ENCODE data around the gene TK2.
"Not testable (repeated sequence)": the region's sequence is repeated elsewhere in the genome, so short reads cannot be mapped to it uniquely, and the experiment has no call there.

Gene TK2

DNA sequence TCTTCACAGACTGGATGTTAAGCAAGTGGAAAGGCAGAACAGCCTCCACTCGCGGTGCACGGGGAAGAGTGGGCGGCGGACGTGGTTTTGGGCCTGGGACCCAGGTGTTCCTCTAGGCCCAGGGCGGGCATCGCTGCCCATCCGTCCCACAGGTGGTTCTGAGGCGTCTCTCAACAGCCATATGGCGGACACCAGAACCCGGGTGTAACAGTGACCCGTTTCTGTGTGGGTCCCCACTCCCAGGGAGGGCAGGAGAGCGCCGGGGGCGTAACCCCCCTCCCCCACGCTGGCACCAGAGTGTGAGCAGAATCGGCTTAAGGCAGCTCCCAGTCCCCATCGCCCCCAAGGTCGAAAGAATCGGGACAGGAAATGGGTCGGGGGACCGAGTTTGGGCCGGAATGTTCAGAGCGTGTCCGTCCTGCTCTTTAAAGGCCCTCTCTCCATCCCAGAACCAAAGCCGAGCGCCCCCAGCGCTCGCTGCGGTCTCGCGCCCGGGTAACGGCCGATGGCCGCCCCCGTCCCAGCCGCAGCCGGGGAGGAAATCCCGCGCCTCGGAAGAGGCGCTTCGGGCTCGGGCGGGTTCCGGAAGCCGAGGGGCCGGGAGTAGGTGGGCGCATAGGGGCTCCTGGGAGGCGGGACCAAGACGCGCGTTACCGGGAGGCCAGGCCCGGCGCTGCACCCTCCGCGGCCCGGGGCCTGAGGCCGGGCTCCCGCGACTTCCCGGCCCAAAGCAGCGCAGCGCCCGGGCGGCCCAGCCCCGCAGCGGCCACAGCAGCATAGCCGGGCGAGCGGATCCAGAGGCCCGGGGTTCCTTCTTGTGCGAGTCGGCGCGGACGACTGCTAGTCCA is at the start of gene TK2:
Gene TK2, minus strand, starts transcription at position 839 of the 848 bp plus-strand sequence. Its CDS starts 61 bp downstream, at position 778.
- peak; percentile 73 for DNase-seq

DNA sequence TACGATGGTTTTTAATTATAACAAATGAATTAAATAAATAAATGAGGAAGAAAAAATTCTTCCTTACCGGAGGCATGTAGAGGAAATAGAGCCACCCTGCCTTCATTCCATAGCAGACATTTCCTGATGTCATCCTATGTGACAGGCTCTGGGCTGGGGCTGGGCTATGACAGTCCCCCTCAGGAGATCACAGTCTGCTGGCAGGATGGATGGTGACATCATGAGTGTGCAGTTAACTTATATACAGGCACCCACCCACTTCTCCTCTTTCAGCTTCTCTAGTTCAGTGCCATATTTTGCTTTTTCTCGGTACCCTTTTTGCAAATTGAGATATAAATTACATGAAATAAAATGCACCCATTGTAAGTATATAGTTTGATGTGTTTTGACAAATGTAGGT is 48.2 kb upstream of the TK2 start:
- DNase-seq: no peak

DNA sequence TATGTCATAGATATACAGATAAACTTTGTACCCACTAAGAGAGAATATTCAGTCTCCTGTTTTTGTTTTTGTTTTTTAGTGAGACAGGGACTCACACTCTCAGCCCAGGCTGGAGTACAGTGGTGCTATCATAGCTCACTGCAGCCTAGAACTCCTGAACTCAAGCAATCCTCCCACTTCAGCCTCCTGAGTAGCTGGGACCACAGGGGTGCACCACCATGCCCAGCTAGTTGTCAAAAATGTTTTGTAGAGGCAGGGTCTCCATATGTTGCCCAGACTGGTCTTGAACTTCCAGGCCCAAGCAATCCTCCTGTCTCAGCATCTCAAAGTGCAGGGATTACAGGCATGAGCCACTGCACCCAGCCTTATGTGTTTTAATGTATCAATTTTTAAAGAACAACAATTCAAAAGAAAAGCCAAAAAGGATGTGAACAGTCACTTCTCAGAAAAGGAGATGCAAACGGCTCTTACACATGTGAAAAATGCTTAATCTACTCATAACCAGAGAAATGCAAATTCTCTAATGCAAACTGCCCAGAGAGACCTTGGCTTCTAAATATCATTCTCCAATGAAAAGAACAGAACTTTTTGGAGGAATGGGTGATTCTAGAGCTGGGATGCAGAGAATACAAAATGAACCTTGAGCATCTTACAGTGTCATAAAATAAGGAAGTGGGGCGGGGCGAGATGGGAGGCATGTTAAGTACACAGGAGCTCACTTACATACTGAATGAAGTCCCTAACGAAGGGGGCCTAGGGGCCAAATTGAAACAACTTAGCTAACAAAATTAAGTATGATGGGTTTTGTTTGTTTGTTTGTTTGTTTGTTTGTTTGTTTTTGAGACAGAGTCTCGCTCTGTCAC is 47.3 kb upstream of the TK2 start:
- no peak for DNase-seq

DNA sequence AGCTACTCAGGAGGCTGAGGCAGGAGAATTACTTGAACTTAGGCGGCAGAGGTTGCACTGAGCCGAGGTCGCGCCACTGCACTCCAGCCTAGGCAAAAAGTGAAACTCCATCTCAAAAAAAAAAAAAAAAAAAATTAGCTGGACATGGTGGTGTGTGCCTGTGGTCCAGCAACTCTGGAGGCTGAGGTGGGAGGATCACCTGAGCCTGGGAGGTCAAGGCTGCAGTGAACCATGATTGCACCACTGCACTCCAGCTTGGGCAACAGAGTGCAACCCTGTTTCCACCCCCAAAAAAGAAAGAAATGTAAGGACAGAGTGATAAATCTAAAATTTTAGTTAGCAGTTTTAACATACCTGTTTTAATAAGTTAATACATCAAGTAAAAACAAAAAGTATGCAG is 46.6 kb upstream of the TK2 start:
- DNase-seq: not testable (repeated sequence)

DNA sequence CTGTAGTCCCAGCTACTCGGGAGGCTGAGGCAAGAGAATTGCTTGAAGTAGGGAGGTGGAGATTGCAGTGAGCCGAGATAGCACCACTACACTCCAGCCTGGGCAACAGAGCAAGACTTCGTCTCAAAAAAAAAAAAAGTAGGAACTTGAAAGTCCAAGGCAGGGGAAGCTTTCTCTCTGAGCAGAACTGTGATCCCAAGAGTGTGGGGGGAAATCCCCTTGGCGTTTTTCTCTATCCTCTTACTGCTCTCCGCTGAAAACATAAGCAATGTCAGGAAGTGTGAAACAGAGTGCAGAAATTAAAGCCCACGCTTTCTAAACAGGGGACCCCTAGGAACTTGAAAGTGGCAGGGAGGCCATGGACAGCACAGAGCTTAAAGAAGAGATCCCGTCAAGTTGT is 44.8 kb upstream of the TK2 start:
- DNase-seq: no peak

DNA sequence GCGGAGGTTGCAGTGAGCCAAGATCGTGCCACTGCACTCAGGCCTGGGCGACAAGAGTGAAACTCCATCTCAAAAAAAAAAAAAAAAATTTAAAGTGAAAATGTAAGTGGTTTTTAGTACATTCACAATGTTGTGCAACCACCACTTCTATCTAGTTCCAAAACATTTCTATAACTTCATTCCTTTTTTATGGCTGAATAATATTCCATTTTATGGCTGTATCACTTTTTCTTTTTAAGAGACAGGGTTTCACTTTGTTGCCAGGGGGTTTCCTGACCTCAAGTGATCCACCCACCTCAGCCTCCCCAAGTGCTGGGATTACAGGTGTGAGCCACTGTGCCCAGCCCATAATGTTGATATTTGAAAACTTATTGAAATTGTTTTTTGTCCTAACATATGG is 42.9 kb upstream of the TK2 start:
- DNase-seq: no peak

DNA sequence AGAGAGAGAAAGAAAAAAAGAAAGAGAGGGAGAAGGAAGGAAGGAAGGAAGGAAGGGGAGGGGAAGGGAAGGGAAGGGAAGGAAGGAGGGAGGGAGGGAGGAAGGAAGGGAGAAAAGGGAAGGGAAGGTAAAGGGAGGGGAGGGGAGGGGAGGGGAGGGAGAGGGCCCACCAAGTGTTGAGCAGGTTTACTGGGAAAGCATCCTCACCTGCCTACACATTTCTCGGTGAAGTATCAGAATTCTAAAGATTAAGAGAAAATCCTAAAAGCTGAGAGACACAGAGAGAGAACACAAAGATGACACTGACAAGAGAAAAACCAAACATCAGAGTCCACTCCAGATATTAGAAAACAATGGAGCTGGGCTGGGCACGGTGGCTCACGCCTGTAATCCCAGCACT is 42.3 kb upstream of the TK2 start:
- no peak for DNase-seq

DNA sequence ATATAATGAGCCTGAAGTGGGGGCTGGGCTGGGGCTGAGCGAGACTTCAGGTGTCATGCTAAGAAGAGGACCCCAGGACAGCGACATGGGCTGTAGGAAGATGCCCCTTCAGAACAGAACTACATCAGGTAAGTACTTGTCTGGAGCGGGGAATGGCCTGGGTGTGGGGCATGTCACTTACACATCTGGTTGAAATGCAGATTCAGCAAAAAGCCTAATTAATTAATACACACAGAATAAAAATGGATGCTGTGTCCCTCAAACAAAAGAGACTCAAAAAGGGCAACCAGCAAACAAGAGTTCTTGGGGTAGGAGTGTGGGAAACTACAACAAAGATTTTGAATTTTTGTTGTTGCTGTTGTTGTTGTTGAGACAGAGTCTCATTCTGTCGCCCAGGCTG is 41.1 kb upstream of the TK2 start:
- no peak for DNase-seq

DNA sequence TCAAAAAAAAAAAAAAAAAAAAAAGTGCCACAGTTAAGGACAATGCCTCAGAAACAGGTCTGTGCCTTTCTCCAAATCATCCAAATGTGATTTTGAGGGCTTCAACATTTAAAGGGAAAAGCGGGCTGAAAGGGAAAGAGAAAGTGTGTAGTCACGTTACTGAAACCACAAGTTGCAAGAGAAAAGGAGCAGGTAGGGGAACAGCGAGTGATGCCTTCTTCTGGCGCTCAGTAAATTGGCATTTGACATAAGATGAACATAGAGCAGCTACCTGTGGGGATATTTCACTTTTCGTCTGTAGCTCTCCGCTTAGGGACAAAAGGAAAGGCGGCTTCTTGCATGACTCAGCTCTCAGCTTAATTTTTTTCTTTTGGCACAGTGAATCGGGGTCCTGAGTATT is 40.4 kb upstream of the TK2 start:
- DNase-seq: no peak

DNA sequence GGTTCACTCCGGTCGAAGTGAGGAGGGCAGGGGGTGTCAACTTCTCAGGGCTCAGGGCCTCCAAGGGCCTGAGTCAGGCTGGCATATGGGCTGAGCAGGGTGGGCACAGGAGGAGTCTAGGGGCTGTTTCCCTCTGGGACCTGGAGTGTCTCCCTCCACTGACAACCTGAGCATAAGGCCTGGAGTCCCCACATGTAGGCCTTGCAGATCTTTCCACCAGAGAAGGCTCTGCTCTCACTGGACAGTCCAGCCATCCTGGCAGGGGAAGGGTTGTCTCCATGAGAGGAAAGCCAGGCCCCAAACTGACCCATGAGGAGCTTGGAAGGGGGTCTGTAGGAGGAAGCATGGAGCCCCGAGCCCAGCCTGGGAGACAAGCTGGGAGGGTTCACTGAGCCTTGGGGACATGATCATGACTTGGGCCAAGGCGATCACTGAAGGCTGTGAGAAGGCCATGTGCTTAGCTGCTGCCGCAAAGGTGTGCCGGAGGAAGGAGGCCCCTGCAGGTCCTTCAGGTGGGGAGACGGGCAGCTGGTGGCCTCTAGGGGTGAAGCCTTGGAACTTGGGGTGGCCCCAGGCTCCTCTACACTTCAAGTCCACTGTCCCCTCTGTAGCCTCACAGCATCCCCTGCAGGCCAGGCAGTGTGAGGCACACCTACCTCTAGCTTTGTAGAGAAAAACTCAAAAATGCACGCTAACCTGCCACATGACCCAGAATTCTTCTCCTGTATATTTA is 39.2 kb upstream of the TK2 start:
- DNase-seq: peak; percentile 27

DNA sequence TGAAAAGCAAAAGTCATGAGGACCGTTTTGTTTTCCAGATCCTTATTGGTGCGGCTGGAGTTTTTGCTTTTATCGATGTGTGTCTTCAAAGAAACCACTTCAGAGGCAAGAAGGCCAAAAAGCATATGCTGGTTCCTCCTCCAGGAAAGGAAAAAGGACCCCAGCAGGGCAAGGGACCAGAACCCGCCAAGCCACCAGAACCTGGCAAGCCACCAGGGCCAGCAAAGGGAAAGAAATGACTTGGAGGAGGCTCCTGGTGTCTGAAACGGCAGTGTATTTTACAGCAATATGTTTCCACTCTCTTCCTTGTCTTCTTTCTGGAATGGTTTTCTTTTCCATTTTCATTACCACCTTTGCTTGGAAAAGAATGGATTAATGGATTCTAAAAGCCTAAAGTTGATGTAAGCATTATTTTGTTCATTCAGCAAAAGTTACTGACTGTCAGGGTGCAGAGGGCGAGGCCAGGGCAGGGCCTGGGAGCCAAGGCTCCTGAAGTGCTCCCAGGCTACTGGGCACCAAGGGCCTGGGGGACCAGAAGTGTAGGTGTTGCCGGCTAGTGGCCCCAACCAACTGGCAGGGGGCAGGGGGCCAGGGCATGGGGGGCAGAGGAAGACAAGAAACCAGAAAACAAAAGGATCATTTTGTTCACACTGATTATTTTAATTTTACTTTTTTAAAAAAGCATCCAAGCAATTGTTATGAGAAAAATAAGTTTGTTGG is 38.1 kb upstream of the TK2 start:
- no peak for DNase-seq

DNA sequence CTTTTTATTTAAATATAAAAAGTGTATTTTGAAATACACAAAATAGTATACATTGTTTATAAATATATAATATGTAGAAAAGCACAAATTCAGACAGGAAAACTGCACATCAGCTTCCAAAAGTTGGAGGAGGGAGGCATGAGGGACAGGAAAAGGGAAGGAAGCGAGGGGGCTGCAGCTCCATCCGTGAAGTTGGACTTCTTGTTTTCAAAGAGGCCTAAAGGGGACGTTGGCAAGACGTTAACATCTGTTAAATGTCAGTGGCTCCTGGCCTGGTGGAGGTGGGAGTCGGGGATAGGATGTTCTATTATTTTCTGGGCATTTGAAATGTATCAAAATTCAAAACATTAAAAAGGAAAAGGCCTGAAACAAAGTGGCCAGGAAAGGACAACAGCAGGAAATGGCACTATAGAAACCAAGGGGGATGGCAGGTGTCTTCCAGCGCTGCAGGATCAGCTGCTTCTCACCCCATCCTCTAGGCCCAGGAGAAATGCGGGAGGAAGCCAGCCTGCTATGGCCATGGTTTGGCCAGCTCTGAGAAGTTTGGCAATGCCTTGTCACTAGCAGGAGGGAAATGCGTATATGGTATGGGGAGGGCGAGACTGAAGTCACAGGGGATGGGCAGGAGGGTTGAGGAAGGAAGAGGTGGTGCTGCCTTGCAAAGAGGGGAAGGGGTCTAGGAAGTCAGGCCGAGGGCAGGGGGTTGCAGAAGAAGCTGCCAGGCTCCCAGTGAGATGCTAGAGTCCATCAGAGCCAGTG is 35.7 kb upstream of the TK2 start:
- DNase-seq: no peak

DNA sequence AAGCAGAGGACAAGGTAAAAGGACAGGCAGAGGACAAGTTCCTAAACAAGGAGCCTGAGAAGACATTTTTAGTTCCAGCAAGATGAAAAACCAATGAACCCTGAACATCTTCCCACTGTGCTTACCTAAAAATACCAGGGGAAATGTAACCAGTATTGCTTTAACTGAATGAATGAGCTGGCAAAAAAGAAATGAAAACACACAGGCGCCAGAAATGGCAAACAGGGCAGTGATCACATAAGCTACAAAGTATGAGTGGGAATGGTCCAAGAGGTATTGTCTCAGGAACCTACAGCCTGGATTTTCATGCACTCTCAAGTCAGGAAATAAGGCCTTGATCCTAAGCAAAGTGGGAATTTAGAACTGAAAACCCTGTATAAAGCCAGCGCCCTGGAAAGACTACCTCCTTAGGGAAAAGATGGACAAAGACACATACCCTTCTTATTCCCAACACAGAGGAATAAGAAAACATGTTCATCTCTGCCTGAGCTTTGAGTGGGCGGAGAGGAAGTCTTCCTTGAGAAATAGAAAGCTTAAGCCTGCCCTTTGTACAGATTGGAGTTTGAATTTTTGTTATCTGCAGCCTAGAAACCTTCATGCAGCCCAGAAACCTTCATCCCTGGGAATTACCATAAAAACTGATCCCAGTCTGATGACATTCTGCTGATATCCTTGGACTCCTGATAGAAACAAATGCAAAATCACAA is 31.5 kb upstream of the TK2 start:
- no peak for DNase-seq

DNA sequence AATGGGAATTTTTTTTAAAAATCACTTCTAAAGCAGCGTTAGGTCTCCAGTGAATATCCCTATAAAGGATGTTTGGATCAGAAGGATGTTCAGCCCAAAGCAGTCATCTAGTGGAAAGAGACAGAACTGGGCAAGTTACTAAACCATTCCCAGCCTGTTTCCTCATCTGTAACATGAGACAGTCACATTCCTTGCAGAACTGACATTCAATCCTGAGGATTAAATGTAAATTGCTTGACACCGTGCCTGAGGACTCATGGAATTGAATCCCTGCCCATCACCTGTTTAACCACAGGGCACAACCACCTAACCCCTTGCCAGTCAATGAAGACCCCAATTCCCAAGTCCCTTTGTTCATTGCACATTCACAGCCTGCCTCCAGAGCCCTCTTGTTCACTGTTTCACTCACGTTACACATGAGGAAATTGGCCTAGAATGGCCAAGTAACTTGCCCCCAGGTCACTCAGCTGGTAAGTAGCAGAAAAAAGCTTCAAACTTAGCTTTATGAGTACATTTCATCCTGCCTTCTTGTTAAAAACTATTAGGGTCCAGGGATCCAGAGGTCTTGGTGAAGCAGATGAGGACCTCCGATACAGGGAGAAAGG is 30.8 kb upstream of the TK2 start:
- peak; percentile 10 for DNase-seq

DNA sequence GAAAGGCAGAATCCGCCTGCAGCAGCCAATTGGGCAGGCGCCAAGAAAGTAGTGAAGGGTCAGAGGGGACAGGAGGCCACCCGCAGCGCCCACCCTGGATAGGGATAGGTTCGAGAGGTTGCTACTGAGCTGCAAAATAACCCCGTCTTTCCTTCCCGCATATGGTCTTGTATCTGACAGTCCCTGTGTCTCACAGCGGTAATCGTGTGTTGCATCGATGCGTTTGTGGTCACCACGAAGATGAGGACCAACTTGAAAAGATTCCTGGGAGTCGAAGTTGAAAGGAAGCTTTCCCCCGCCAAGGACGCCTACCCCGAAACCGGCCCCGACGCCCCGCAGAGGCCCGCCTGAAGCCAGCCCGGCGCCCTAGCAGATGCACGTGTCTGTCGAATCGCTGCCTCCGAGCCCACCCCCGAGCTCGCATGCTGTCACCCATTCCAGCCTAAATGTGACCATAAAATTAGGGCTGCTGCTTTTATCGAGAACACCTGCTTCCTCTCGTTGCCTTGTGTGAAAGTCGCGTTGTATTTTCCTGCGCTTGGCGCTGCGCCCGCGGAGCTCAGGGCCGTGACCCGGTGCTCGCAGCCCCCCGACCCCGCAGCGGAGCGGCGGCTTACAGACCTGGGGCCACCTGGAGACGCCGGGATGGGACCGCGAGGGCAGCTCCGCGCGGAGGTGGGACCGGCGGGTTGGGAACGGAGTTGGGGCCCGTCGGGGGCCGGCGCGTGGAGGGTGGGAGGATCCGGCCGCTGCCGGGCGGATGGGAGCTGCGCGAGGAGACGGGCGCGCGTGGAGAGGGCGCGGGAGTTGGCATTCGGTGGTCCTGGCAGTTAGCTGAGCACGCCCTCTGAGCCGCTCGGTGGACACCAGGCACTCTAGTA is 29.0 kb upstream of the TK2 start, which contains the start of gene CMTM2:
Gene CMTM2, plus strand, starts transcription at position 813 of the 881 bp plus-strand sequence. CDS start 145 bp downstream, outside the sequence.
- no peak for DNase-seq

DNA sequence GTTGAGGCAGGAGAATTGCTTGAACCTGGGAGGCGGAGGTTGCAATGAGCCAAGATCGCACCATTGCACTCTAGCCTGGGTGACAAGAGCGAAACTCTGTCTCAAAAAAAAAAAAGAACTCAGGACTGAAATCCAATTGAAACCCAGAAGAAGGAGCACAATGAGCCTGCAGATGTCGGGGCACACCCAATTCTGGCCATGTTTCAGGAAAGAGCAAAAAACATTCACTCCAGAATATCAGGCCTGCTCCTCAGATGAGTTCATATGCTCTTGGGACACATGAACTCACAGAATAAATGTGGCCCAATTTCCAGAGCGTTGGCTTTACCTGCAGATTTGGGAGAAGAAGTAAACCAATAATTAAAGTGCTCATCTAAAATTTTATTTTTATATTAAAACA is 26.4 kb upstream of the TK2 start:
- no peak for DNase-seq

DNA sequence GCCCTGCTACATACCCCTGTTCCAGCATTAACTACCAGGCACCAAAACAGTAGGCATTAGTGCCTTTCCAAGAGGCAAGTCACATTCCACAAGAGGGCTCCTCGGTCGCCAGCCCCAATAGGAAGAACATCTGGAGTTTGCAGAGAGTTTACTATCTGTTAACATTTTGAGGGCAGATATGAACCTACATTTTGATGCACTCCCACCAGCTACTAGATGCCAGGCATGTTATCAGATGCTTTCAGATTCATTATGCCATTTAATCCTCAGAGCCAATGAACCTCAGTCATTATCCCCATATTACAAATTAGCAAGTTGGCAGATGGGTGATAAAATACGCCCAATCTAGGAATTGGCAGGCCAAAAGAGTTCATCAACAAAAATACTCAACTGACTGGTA is 25.1 kb upstream of the TK2 start:
- no peak for DNase-seq

DNA sequence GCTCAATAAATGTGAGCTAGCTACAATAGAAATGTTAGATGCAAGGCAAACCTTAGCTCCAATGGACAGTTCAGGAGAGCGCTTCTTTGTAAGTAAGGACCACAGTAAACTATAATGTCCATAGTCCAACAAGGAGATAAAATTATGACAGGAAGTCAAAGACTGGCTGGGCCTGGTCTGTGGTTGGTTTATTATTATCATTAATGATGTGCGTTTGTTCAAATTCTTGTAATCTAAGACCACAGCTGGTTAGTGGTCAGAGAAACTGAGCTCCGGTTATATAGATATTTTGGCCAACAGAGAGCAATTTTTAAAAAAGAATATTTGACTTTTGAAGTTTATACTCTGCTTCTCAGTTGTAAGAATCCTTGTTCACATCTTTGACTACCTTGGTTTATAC is 24.6 kb upstream of the TK2 start:
- no peak for DNase-seq

DNA sequence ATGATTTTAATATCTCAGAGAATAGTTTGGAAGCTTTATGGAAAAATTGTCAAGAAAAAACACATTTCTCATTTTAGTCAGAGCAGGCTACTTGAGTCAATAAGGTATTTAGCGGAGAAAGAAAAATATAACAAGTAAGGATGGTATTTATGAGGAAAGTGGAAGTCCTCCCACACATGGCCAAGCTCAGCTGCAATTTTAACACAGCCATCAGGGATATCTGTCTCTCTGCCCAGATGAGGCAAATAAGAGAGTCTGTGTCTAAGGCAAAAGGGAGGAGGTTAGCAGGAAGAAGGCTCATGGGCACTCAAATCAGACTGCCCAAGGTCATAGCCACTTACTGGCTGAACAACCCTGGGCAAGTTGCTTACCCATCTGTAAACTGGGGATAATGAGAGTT is 24.2 kb upstream of the TK2 start:
- DNase-seq: no peak

DNA sequence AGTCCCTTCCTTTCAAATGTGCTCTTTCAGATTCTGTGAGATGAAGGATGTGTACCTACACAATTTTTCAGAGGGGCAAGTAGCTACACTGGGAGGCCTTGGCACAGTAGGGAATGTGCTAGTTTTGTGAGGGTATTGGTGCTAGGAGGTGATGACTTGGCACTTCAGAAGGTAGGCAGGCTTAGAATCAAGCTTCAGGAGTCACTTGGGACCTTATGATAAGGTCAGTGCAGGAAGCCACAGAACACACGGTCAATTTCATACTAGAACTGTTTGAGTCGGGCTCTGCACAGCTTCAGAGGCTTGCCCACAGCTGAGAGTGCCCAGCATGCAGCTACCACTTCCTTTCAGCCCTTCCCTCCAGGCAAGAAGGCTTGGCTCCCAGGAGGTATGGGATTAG is 22.4 kb upstream of the TK2 start:
- no peak for DNase-seq

Measured in DMS53 (cell line).